ENCODE data around the gene AQP9.
A peak's percentile ranks its signal among the peaks of the same experiment; 100 is the strongest.

AQP9 gene

GRCh38 chr15:58159827-58160386 lies 21.7 kb downstream of the AQP9 start:
- ChIA-PET CTCF (interaction anchor here (1.9 kb wide), 1 partner anchor 23 kb away, joined by 5 read pairs; no protein-coding TSS in a partner anchor), POLR2A (no interaction called here)
- no peak for TF ChIP-seq CTCF (IDR thresholded peaks at IDR 0.05; ENCODE audit: control extremely low read depth, extremely low read depth, low read depth, missing control alignments)
- DNase-seq (ENCODE audit: extremely low spot score) = no peak

- POLR2A ChIA-PET = no interaction called here
- no peak for DNase-seq (ENCODE audit: extremely low spot score)
- TF ChIP-seq CTCF (IDR thresholded peaks at IDR 0.05; ENCODE audit: control extremely low read depth, extremely low read depth, low read depth, missing control alignments) = no peak
- CTCF ChIA-PET = no interaction called here
Measured at GRCh38 chr15:58161436-58161930, 23.3 kb downstream of the AQP9 start.

GRCh38 chr15:58163985-58164384 lies 25.8 kb downstream of the AQP9 start:
- TF ChIP-seq CTCF (IDR thresholded peaks at IDR 0.05; ENCODE audit: control extremely low read depth, extremely low read depth, low read depth, missing control alignments) = no peak
- ChIA-PET POLR2A (no interaction called here), CTCF (interaction anchor here (1.0 to 1.2 kb wide), 2 partner anchors 19 to 22 kb away, joined by 3 read pairs; no protein-coding TSS in a partner anchor)
- DNase-seq (ENCODE audit: extremely low spot score) = no peak

- no peak for DNase-seq (ENCODE audit: extremely low spot score)
- no peak for TF ChIP-seq CTCF (IDR thresholded peaks at IDR 0.05; ENCODE audit: control extremely low read depth, extremely low read depth, low read depth, missing control alignments)
- ChIA-PET CTCF (interaction anchor here (1.0 to 1.2 kb wide), 2 partner anchors 18 to 23 kb away, joined by 3 read pairs; no protein-coding TSS in a partner anchor), POLR2A (no interaction called here)
Measured at GRCh38 chr15:58164926-58165325, 26.7 kb downstream of the AQP9 start.

- TF ChIP-seq CTCF (IDR thresholded peaks at IDR 0.05; ENCODE audit: control extremely low read depth, extremely low read depth, low read depth, missing control alignments) = no peak
- ChIA-PET CTCF (interaction anchor here (1.2 kb wide), 1 partner anchor 10 kb away, joined by 3 read pairs; no protein-coding TSS in a partner anchor), POLR2A (no interaction called here)
- no peak for DNase-seq (ENCODE audit: extremely low spot score)
Measured at GRCh38 chr15:58165661-58166060, 27.5 kb downstream of the AQP9 start.

GRCh38 chr15:58167095-58167691 lies 29.0 kb downstream of the AQP9 start:
- CTCF ChIA-PET = interaction anchor here (1.1 to 3.9 kb wide), 5 partner anchors 9 to 306 kb away, joined by 3 to 24 read pairs (median 3); no protein-coding TSS in a partner anchor
- POLR2A ChIA-PET = no interaction called here
- peak; percentile 17 for DNase-seq (ENCODE audit: extremely low spot score)
- TF ChIP-seq CTCF (IDR thresholded peaks at IDR 0.05; ENCODE audit: control extremely low read depth, extremely low read depth, low read depth, missing control alignments) = no peak

Data from GM10248 (cell line).